Brain microvascular endothelial cell (primary cell): ENCODE results near the gene ARHGAP42.

ENCODE experiments used
- DNase-seq: peaks from one replicate; pipeline ENCODE4 v3.0.0-alpha.2; 2020
- H3K27ac ChIP-seq: fragments of 250-450 bp; sonication (Bioruptor Pico); 2 replicates; pipeline ENCODE4 v1.5.1; 2020; ENCODE audit warnings: mild to moderate bottlenecking, moderate library complexity
- H3K27me3 ChIP-seq: fragments of 250-450 bp; sonication (Bioruptor Pico); replicated peaks from 2 replicates; pipeline ENCODE4 v1.5.1; 2020; ENCODE audit warnings: mild to moderate bottlenecking
- H3K36me3 ChIP-seq: fragments of 250-450 bp; sonication (Bioruptor Pico); replicated peaks from 2 replicates; pipeline ENCODE4 v1.5.1; 2020; ENCODE audit warnings: mild to moderate bottlenecking
- H3K4me3 ChIP-seq: 2 replicates; pipeline ENCODE4 v1.5.1; 2011; ENCODE audit warnings: low read depth, mild to moderate bottlenecking, control low read depth, low read length, moderate library complexity
- in situ Hi-C: cut with HindIII; loops from 2 replicates; pipeline ENCODE4 v1.10.0; 2017; ENCODE audit warnings: low sequenced_read_pairs, low pct_ligation_motif_present
- TF ChIP-seq, protein P1 (sequence below): IDR thresholded peaks from 2 replicates; pipeline ENCODE4 v1.5.1; 2011; ENCODE audit warnings: low read depth, mild to moderate bottlenecking, moderate library complexity, low read length, control low read depth, inconsistent platforms; ENCODE audit errors: missing control alignments

ARHGAP42 gene

DNA sequence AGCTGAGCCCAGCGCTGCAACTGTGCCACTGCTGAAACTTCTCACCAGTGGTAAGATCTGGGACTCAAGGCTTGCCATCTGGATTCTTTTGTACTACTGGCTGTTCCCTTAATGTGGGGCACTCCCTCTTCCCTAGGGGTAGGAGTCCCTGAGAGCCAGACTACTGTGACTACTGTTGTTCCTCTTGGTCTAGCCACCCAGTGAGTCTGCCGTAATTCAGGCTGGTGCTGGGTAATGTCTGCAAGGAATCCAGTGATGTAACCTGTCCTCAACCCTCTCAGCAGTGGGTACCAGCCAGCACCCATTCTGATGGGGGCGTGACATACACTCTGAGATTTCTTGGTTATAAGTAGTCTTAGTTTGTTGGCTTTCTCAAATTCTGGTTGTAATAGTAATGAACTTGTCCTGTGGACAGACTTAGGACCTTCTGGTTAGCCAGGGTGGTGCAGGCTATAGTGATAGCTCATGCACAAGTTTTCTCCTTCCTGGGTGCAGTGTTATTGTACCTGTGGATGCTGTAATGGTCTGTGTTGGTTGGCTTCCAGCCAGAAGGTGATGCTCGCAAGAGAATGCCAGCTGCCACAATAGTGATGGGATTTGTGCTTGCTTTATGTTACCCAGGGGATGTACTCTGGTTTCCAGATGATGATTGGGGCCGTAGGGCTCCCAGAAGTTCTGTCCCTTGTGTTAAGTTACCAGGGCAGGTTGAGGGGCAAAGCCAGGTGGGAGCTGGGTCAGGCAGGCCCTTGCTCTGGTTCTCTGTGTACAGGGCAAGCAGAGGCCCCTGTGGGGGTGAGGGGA is 65.5 kb downstream of the ARHGAP42 start:
- Histone ChIP-seq H3K4me3 (no peak overlapping the region), H3K36me3 (no peaks in the 10 kb centered on the region), H3K27ac (no peak overlapping the region), H3K27me3 (no peaks in the 10 kb centered on the region)
- no peak for DNase-seq
- TF ChIP-seq, protein P1, sequence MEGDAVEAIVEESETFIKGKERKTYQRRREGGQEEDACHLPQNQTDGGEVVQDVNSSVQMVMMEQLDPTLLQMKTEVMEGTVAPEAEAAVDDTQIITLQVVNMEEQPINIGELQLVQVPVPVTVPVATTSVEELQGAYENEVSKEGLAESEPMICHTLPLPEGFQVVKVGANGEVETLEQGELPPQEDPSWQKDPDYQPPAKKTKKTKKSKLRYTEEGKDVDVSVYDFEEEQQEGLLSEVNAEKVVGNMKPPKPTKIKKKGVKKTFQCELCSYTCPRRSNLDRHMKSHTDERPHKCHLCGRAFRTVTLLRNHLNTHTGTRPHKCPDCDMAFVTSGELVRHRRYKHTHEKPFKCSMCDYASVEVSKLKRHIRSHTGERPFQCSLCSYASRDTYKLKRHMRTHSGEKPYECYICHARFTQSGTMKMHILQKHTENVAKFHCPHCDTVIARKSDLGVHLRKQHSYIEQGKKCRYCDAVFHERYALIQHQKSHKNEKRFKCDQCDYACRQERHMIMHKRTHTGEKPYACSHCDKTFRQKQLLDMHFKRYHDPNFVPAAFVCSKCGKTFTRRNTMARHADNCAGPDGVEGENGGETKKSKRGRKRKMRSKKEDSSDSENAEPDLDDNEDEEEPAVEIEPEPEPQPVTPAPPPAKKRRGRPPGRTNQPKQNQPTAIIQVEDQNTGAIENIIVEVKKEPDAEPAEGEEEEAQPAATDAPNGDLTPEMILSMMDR, result no peak
- in situ Hi-C loops, result no loop called here

DNA sequence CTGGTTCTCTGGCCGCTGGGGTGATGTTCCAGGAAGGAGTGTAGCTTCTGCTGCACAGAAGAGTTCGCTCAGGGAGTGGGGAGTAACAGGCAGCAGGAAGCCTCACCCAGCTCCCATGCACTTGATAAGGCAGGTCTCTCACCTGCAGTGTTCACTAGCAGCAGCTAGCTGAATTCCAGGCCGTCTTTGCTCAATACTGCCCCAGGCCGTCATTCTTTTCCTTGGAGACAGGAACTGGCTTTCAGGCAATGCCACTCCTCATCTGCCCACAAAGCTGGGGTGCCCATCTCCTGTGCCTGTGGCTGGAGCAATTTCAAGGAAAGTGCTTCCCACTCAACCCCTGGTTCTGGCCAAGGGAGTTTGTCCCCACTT is 66.1 kb downstream of the ARHGAP42 start:
- in situ Hi-C loops, result no loop called here
- TF ChIP-seq, protein P1, result no peak
- H3K27me3 ChIP-seq, result no peaks in the 10 kb centered on the region

DNA sequence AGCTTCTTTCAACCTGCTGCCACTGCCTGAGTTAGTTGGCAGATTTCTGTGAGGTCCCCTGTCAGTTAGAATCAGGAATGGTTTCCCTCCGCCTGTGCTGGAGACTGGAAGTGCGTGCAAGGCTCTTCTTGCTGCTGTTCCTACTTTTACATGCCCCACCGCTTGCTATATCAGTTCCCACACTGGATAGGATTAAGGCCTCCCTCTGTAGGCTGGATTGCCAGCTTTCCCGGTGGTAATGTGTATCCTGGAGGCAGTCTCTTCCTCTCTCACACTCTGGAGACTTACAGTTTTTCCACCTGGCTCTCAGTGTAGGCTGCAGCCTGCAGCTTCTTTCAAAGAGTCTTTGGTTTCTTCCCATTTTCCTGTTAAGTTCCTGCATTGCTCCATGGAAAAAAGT is 66.5 kb downstream of the ARHGAP42 start:
- no peaks in the 10 kb centered on the region for H3K27me3 ChIP-seq
- H3K4me3 ChIP-seq, result no peak overlapping the region
- H3K36me3 ChIP-seq, result no peaks in the 10 kb centered on the region
- DNase-seq, result no peak
- TF ChIP-seq, protein P1, result no peak
- H3K27ac ChIP-seq, result no peak overlapping the region
- in situ Hi-C loops, result no loop called here

More for the DNA sequence above, 66.1 kb downstream of the ARHGAP42 start:
- no peak for DNase-seq
- H3K27ac ChIP-seq, result no peak overlapping the region
- no peak overlapping the region for H3K4me3 ChIP-seq
- no peaks in the 10 kb centered on the region for H3K36me3 ChIP-seq

DNA sequence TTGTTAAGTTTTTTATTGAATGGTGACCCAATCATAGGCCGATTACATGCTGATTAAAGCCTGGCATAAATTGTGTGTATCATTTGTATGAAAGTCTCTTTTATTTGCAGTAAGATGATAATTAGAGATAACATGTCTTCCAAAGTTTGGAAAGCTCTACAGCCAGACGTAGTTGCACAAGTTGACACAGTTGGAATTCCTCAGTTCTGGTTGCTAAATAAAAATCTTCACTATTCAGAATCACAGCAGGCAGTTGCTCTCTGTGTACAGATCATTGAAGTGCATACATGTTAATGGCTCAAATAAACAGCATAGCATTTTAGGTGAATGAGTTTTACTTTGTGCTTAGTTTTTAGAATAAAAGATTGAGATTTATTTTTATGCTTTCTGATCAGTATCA is 69.5 kb downstream of the ARHGAP42 start:
- DNase-seq, result no peak
- no peaks in the 10 kb centered on the region for H3K27me3 ChIP-seq
- H3K36me3 ChIP-seq, result no peaks in the 10 kb centered on the region
- no peak overlapping the region for H3K27ac ChIP-seq
- no peak overlapping the region for H3K4me3 ChIP-seq
- in situ Hi-C loops, result no loop called here
- TF ChIP-seq, protein P1, result no peak

DNA sequence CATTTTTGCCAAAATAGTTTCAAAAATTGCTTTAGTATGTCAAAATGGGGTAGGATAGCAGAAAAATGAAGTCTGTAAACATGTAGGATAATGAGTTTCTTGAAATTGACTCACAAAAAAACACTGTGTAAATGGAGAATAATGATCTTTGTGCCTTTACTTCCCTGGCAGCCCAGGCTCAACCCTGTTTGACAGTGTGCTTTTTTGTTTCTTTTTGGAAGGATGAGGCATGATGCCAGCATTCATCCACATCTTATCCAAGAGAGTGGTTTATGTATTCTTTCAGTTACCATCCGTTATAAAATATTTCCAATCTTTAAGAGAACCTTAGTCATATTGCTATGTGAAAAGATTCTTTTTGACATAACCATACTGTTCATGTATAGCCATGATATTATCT is 70.6 kb downstream of the ARHGAP42 start:
- in situ Hi-C loops, result no loop called here

More for the DNA sequence above, 70.6 kb downstream of the ARHGAP42 start:
- H3K36me3 ChIP-seq, result no peaks in the 10 kb centered on the region
- no peak overlapping the region for H3K4me3 ChIP-seq
- no peak for DNase-seq
- no peak overlapping the region for H3K27ac ChIP-seq
- TF ChIP-seq, protein P1, result no peak
- H3K27me3 ChIP-seq, result no peaks in the 10 kb centered on the region
